Kidney epithelial cell (primary cell): ENCODE results near the gene ATP5F1B. TPM values are rescaled to one million over a fixed set of nuclear protein-coding genes. Genes with fewer than 3 reads are reported as not detected.
A peak's percentile ranks its signal among the peaks of the same experiment; 100 is the strongest.

Experiments used
- DNase-seq: peaks from one replicate; pipeline ENCODE4 v3.0.0-alpha.2; 2010; ENCODE audit warnings: low read depth
- H3K27me3 ChIP-seq: 2 replicates; pipeline ENCODE4 v1.6.0; 2011; ENCODE audit warnings: low read length; ENCODE audit not compliant: control insufficient read depth, insufficient read depth
- H3K36me3 ChIP-seq: 2 replicates; pipeline ENCODE4 v1.5.1; 2011; ENCODE audit warnings: low read length; ENCODE audit not compliant: control insufficient read depth, insufficient read depth
- H3K4me3 ChIP-seq: 2 replicates; pipeline ENCODE4 v1.5.1; 2011; ENCODE audit warnings: low read depth, mild to moderate bottlenecking, control low read depth, low read length
- CTCF ChIP-seq: IDR thresholded peaks from 2 replicates; pipeline ENCODE4 v1.5.1; 2011; ENCODE audit warnings: mild to moderate bottlenecking, moderate library complexity, low read length, control low read depth, inconsistent platforms; ENCODE audit not compliant: insufficient read depth, poor library complexity, severe bottlenecking
- total RNA-seq: library from RNA; depleted of rRNA; stranded (reverse); fragments of >200 nt; gene quantifications from 2 replicates; pipeline ENCODE4 v1.2.3, GENCODE V29; 2015

The ATP5F1B gene
- 399 and 419 TPM in 2 replicates for total RNA-seq

GRCh38 chr12:56645717-56646446 is at the start of gene ATP5F1B:
ATP5F1B (minus strand) TSS chr12:56645984; CDS start chr12:56645963, 21 bp downstream.
- DNase-seq, result peak; percentile 99
- TF ChIP-seq CTCF, result no peak
- Histone ChIP-seq H3K36me3 (no peaks in the 10 kb centered on the region), H3K4me3 (peak within 1 kb of the TSS; percentile 91), H3K27me3 (no peaks in the 10 kb centered on the region)

- TF ChIP-seq CTCF, result no peak
- Histone ChIP-seq H3K36me3 (no peaks in the 10 kb centered on the region), H3K4me3 (no peak overlapping the region), H3K27me3 (no peaks in the 10 kb centered on the region)
- DNase-seq, result no peak
Observed at GRCh38 chr12:56694161-56694560, 48.4 kb upstream of the ATP5F1B start.

GRCh38 chr12:56688846-56689109 is 43.0 kb upstream of the ATP5F1B start:
- Histone ChIP-seq H3K36me3 (no peaks in the 10 kb centered on the region), H3K4me3 (peak overlapping the region; percentile 56), H3K27me3 (no peaks in the 10 kb centered on the region)
- DNase-seq, result no peak
- TF ChIP-seq CTCF, result no peak

GRCh38 chr12:56688129-56688845 is 42.5 kb upstream of the ATP5F1B start, which contains the start of gene PTGES3:
PTGES3 (minus strand) TSS chr12:56688284; CDS start chr12:56687999, 285 bp downstream.
- H3K36me3 ChIP-seq, result no peaks in the 10 kb centered on the region
- H3K4me3 ChIP-seq, result peak within 1 kb of the TSS; percentile 99
- TF ChIP-seq CTCF, result no peak
- DNase-seq, result peak; percentile 84
- no peaks in the 10 kb centered on the region for H3K27me3 ChIP-seq

GRCh38 chr12:56687223-56688128 is 41.7 kb upstream of the ATP5F1B start:
- Histone ChIP-seq H3K27me3 (no peaks in the 10 kb centered on the region), H3K4me3 (peak overlapping the region; percentile 99), H3K36me3 (no peaks in the 10 kb centered on the region)
- no peak for DNase-seq
- TF ChIP-seq CTCF, result no peak
